ENCODE data around the gene EIF5AL1.

EIF5AL1 gene

DNA sequence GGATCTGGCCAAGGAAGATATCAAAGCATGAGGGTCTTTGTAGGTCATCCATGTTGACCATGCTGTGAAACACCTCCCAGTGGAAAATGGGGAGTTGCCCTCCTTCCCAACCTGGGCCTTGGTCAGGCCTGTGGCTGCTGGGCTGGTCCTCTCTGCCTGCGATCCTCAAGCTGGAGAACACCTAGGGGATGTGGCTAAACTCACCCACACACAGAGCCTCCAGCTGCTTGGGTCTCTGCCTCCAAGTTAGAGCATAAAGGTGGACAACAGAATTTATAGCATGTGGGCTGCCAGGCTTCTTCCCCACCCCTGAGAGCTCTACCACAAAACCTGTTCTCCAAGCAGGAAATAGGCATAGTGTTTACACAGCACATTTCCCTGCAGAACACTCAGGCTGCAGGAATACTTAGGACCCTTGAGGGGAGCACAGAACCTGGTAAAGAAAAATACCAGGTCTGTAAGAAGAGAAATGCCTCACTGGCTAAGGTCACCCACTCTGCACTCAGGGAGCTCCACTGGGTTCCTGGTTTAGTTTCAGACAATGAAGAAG is 47.9 kb downstream of the EIF5AL1 start, which contains the start of gene SFTPA2:
SFTPA2 (minus strand) TSS at position 248 of the 550 bp plus-strand sequence. CDS start 924 bp downstream, outside the sequence.
- DNase-seq (ENCODE audit: low read depth in 1 of 2, low spot score in 1 of 2): no peak
- TF ChIP-seq SPI1 (IDR thresholded peaks at IDR 0.05; ENCODE audit: borderline replicate concordance, low read depth): no peak
- TF ChIP-seq, protein P1, sequence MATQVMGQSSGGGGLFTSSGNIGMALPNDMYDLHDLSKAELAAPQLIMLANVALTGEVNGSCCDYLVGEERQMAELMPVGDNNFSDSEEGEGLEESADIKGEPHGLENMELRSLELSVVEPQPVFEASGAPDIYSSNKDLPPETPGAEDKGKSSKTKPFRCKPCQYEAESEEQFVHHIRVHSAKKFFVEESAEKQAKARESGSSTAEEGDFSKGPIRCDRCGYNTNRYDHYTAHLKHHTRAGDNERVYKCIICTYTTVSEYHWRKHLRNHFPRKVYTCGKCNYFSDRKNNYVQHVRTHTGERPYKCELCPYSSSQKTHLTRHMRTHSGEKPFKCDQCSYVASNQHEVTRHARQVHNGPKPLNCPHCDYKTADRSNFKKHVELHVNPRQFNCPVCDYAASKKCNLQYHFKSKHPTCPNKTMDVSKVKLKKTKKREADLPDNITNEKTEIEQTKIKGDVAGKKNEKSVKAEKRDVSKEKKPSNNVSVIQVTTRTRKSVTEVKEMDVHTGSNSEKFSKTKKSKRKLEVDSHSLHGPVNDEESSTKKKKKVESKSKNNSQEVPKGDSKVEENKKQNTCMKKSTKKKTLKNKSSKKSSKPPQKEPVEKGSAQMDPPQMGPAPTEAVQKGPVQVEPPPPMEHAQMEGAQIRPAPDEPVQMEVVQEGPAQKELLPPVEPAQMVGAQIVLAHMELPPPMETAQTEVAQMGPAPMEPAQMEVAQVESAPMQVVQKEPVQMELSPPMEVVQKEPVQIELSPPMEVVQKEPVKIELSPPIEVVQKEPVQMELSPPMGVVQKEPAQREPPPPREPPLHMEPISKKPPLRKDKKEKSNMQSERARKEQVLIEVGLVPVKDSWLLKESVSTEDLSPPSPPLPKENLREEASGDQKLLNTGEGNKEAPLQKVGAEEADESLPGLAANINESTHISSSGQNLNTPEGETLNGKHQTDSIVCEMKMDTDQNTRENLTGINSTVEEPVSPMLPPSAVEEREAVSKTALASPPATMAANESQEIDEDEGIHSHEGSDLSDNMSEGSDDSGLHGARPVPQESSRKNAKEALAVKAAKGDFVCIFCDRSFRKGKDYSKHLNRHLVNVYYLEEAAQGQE (IDR thresholded peaks at IDR 0.05; ENCODE audit: insufficient replicate concordance, low read depth): no peak
- Histone ChIP-seq H3K27me3 (ENCODE audit: insufficient read depth, poor library complexity, severe bottlenecking) (peaks cover 2% of the 10 kb centered on the region), H3K27ac (replicated peaks) (no peak within 1 kb of the TSS), H3K4me3 (replicated peaks; ENCODE audit: insufficient read depth, low read length) (no peak within 1 kb of the TSS)

GRCh38 chr10:79561257-79561656 is 48.9 kb downstream of the EIF5AL1 start:
- no peak for DNase-seq (ENCODE audit: low read depth in 1 of 2, low spot score in 1 of 2)
- H3K4me3 ChIP-seq (replicated peaks; ENCODE audit: insufficient read depth, low read length): no peak overlapping the region
- TF ChIP-seq, protein P1 (IDR thresholded peaks at IDR 0.05; ENCODE audit: insufficient replicate concordance, low read depth): no peak
- TF ChIP-seq POLR2AphosphoS5 (IDR thresholded peaks at IDR 0.05; ENCODE audit: low read depth): no peak
- TF ChIP-seq, protein P2, sequence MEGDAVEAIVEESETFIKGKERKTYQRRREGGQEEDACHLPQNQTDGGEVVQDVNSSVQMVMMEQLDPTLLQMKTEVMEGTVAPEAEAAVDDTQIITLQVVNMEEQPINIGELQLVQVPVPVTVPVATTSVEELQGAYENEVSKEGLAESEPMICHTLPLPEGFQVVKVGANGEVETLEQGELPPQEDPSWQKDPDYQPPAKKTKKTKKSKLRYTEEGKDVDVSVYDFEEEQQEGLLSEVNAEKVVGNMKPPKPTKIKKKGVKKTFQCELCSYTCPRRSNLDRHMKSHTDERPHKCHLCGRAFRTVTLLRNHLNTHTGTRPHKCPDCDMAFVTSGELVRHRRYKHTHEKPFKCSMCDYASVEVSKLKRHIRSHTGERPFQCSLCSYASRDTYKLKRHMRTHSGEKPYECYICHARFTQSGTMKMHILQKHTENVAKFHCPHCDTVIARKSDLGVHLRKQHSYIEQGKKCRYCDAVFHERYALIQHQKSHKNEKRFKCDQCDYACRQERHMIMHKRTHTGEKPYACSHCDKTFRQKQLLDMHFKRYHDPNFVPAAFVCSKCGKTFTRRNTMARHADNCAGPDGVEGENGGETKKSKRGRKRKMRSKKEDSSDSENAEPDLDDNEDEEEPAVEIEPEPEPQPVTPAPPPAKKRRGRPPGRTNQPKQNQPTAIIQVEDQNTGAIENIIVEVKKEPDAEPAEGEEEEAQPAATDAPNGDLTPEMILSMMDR (IDR thresholded peaks at IDR 0.05; ENCODE audit: insufficient read depth, low read length): no peak
- TF ChIP-seq SPI1 (IDR thresholded peaks at IDR 0.05; ENCODE audit: borderline replicate concordance, low read depth): no peak
- no peak for TF ChIP-seq GABPA (IDR thresholded peaks at IDR 0.05; ENCODE audit: low read depth)
- H3K27ac ChIP-seq (replicated peaks): no peak overlapping the region
- peaks cover 2% of the 10 kb centered on the region for H3K27me3 ChIP-seq (ENCODE audit: insufficient read depth, poor library complexity, severe bottlenecking)

- TF ChIP-seq, protein P1 (IDR thresholded peaks at IDR 0.05; ENCODE audit: insufficient replicate concordance, low read depth): no peak
- TF ChIP-seq, protein P2 (IDR thresholded peaks at IDR 0.05; ENCODE audit: insufficient read depth, low read length): peak; percentile 83
- no peak for TF ChIP-seq SPI1 (IDR thresholded peaks at IDR 0.05; ENCODE audit: borderline replicate concordance, low read depth)
- no peak for TF ChIP-seq POLR2AphosphoS5 (IDR thresholded peaks at IDR 0.05; ENCODE audit: low read depth)
- Histone ChIP-seq H3K27ac (replicated peaks) (no peak overlapping the region), H3K4me3 (replicated peaks; ENCODE audit: insufficient read depth, low read length) (no peak overlapping the region), H3K27me3 (ENCODE audit: insufficient read depth, poor library complexity, severe bottlenecking) (peaks cover 2% of the 10 kb centered on the region)
- DNase-seq (ENCODE audit: low read depth in 1 of 2, low spot score in 1 of 2): peak; percentile 7 to 76
Observed at GRCh38 chr10:79562135-79562756, 49.9 kb downstream of the EIF5AL1 start.

Measured in HL-60 (cell line).